GM12872 (cell line): ENCODE results near the gene GPRIN3.

Experiments used
- CTCF ChIP-seq: IDR thresholded peaks from 3 replicates; pipeline ENCODE4 v1.5.1; 2011; ENCODE audit warnings: low read depth, mild to moderate bottlenecking, low read length, moderate library complexity; ENCODE audit not compliant: insufficient read depth

The GPRIN3 gene

GRCh38 chr4:89197920-89198319, 109.7 kb downstream of the GPRIN3 start:
- TF ChIP-seq CTCF = no peak

- TF ChIP-seq CTCF = no peak
Observed at GRCh38 chr4:89196745-89197144, 110.9 kb downstream of the GPRIN3 start.

- TF ChIP-seq CTCF = no peak
Observed at GRCh38 chr4:89196056-89196674, 111.4 kb downstream of the GPRIN3 start.

GRCh38 chr4:89193843-89194242, 113.8 kb downstream of the GPRIN3 start:
- no peak for TF ChIP-seq CTCF
